Measurements from ENCODE around the gene MAGI1. TPM values are rescaled to one million over a fixed set of nuclear protein-coding genes. Genes with fewer than 3 reads are reported as not detected.

The MAGI1 gene
- total RNA-seq, 2 donors from 2014 or later = 38.6 to 45.1 TPM

GRCh38 chr3:65497236-65497635 is 541.5 kb downstream of the MAGI1 start:
- no peaks in the 10 kb centered on the region for H3K27me3 ChIP-seq (ENCODE audit: control insufficient read depth, insufficient read depth, low read length, poor library complexity, severe bottlenecking)
- no peaks in the 10 kb centered on the region for H3K4me1 Mint-ChIP-seq
- TF ChIP-seq CTCF (conservative IDR thresholded peaks at IDR 0.05) = no peak
- H3K27ac Mint-ChIP-seq = no peak overlapping the region
- H3K27ac ChIP-seq (ENCODE audit: low read depth, low read length) = peak overlapping the region; percentile 82
- no peaks in the 10 kb centered on the region for H3K9me3 ChIP-seq (ENCODE audit: control insufficient read depth, low read length)
- WGBS, 2 experiments (ENCODE audit: insufficient coverage in 1 of 2, insufficient read length in 1 of 2) = 90 to 100% methylated on average over 2 of the region's 2 CpGs
- no peak overlapping the region for H3K4me3 Mint-ChIP-seq
- no peaks in the 10 kb centered on the region for H3K9me3 Mint-ChIP-seq
- H3K36me3 Mint-ChIP-seq (ENCODE audit: low read depth) = peaks cover 1% of the 10 kb centered on the region
- H3K36me3 ChIP-seq (ENCODE audit: control insufficient read depth, insufficient read depth, low read length) = no peaks in the 10 kb centered on the region
- no peaks in the 10 kb centered on the region for H3K4me1 ChIP-seq (ENCODE audit: control insufficient read depth, insufficient read depth, low read length)
- no peaks in the 10 kb centered on the region for H3K27me3 Mint-ChIP-seq (ENCODE audit: insufficient read depth)
- no peak overlapping the region for H3K4me3 ChIP-seq (ENCODE audit: low read length)
- DNase-seq = no peak
- no peak overlapping the region for H3K9ac ChIP-seq (ENCODE audit: extremely low read depth, low read length, poor library complexity, severe bottlenecking)

GRCh38 chr3:65493938-65494337 is 544.8 kb downstream of the MAGI1 start:
- Histone ChIP-seq H3K27ac (ENCODE audit: low read depth, low read length) (no peak overlapping the region), H3K36me3 (ENCODE audit: control insufficient read depth, insufficient read depth, low read length) (no peaks in the 10 kb centered on the region), H3K4me1 (ENCODE audit: control insufficient read depth, insufficient read depth, low read length) (no peaks in the 10 kb centered on the region), H3K9me3 (ENCODE audit: control insufficient read depth, low read length) (no peaks in the 10 kb centered on the region), H3K27me3 (ENCODE audit: control insufficient read depth, insufficient read depth, low read length, poor library complexity, severe bottlenecking) (no peaks in the 10 kb centered on the region), H3K9ac (ENCODE audit: extremely low read depth, low read length, poor library complexity, severe bottlenecking) (no peak overlapping the region), H3K4me3 (ENCODE audit: low read length) (no peak overlapping the region)
- Mint-ChIP-seq H3K27ac (no peak overlapping the region), H3K27me3 (ENCODE audit: insufficient read depth) (no peaks in the 10 kb centered on the region), H3K4me1 (no peaks in the 10 kb centered on the region), H3K4me3 (no peak overlapping the region), H3K36me3 (ENCODE audit: low read depth) (peaks cover 1% of the 10 kb centered on the region), H3K9me3 (no peaks in the 10 kb centered on the region)
- DNase-seq = no peak
- WGBS, 2 experiments (ENCODE audit: insufficient coverage in 1 of 2, insufficient read length in 1 of 2) = 94 to 98% methylated on average over 5 to 7 of the region's 7 CpGs
- no peak for TF ChIP-seq CTCF (conservative IDR thresholded peaks at IDR 0.05)

GRCh38 chr3:65493371-65493882 is 545.3 kb downstream of the MAGI1 start:
- Histone ChIP-seq H3K27ac (ENCODE audit: low read depth, low read length) (no peak overlapping the region), H3K9me3 (ENCODE audit: control insufficient read depth, low read length) (no peaks in the 10 kb centered on the region), H3K27me3 (ENCODE audit: control insufficient read depth, insufficient read depth, low read length, poor library complexity, severe bottlenecking) (no peaks in the 10 kb centered on the region), H3K36me3 (ENCODE audit: control insufficient read depth, insufficient read depth, low read length) (no peaks in the 10 kb centered on the region), H3K9ac (ENCODE audit: extremely low read depth, low read length, poor library complexity, severe bottlenecking) (no peak overlapping the region), H3K4me3 (ENCODE audit: low read length) (no peak overlapping the region), H3K4me1 (ENCODE audit: control insufficient read depth, insufficient read depth, low read length) (no peaks in the 10 kb centered on the region)
- Mint-ChIP-seq H3K9me3 (no peaks in the 10 kb centered on the region), H3K36me3 (ENCODE audit: low read depth) (peaks cover 1% of the 10 kb centered on the region), H3K27ac (no peak overlapping the region), H3K4me1 (no peaks in the 10 kb centered on the region), H3K27me3 (ENCODE audit: insufficient read depth) (no peaks in the 10 kb centered on the region), H3K4me3 (no peak overlapping the region)
- no peak for DNase-seq
- WGBS, 2 experiments (ENCODE audit: insufficient coverage in 1 of 2, insufficient read length in 1 of 2) = 93 to 95% methylated on average over 4 to 8 of the region's 8 CpGs
- no peak for TF ChIP-seq CTCF (conservative IDR thresholded peaks at IDR 0.05)
